Glomerular visceral epithelial cell (primary cell): ENCODE results near the gene TEKT3.

Source experiments
- DNase-seq: peaks from one replicate; pipeline ENCODE4 v3.0.0-alpha.2; 2016; ENCODE audit errors: extremely low spot score

The TEKT3 gene

GRCh38 chr17:15266325-15267125 is 74.9 kb downstream of the TEKT3 start:
- DNase-seq, result no peak

GRCh38 chr17:15265131-15265530 is 76.3 kb downstream of the TEKT3 start, which contains the start of gene PMP22:
Gene PMP22, minus strand, starts transcription at chr17:15265326. Its CDS starts 4,599 bp downstream, at chr17:15260727.
- no peak for DNase-seq

DNA sequence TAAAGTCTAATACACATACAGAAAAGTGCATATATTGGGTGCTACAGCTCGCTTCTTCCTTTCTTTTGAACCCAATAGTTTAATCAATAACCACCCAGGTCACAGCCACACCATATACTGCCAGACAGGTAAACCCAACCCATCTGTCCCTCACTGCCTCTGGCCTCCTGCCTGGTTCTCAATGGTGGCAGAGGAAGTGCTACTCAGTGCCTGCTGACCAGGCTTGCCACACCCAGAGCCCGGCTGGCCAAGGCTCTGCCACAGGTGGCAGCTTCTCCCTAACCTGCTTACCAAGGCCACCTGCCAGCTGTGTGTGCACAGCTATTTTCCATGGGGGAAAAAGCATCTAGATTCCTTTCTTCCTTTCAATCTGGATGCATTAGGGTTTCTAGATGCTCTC is 76.9 kb downstream of the TEKT3 start:
- DNase-seq, result no peak

GRCh38 chr17:15263680-15264079 is 77.7 kb downstream of the TEKT3 start:
- DNase-seq, result no peak

DNA sequence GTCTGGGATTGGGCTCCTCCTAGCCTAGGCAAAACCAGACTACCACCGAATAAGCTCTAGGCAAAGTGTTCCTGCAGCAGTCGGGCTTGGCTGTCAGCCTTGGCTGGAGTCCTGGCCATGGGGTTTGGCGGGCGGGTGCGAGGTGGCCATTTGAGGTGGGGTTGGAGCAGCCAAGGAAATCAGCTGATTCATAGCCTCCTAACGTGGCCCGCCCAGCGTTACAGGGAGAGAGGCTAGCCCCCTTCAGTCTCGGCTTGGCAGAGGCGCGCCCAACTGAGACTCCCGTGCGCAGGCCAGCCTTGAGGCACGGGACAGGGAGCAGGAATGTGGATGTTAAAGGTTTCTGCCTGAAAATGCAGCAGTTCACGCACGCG is 78.2 kb downstream of the TEKT3 start:
- DNase-seq, result peak; percentile 33

DNA sequence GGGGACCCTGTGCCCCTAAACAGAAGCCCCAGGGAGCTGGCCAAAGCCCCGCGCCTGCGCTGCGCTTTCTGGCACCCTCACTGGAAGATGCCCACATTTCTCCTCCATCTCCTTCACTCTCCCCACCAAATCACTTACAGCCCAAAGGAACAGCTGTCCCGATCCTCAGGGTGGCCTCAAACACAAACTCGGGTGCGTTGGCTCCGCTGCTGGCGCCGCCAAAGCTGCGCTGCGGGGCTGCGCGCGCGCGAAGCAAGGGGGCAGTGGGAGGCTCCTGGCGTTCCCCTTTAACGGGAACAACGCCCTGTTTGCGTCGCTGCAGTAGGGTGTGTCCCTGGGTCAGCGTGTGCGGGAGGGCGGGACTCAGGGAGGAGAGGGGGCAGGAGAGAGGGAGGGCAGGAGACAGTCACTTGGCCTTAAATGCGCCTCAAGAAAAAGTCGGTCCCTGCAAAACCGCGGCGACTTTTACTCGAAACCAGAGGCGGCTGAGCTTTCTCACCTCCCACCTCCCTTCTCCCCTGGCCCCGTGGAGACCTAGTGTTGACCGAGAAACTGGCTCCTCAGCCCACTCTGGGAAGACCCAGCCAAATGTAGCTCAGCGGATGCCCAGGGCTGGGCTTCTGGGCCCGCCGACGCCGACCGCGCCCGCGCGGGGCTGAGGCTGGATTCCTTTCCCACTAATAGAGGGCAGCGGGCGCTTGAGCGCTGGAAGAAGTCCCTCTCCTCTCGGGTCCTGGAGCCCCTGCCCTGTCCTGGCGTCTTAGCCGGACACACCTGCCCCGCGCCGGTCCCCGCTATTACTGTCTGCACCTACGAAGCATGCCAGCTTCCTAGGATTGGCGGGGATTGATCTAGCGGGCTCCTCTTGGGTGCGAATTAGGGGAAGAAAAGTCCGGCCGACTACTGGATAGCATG is 78.8 kb downstream of the TEKT3 start:
- peak; percentile 30 for DNase-seq

- DNase-seq, result peak; percentile 6
Observed at GRCh38 chr17:15261802-15262290, 79.6 kb downstream of the TEKT3 start.

GRCh38 chr17:15261258-15261801 is 80.1 kb downstream of the TEKT3 start:
- DNase-seq, result peak; percentile 55

GRCh38 chr17:15260376-15261257 is 80.8 kb downstream of the TEKT3 start:
- peak; percentile 83 for DNase-seq

GRCh38 chr17:15257796-15258512 is 83.4 kb downstream of the TEKT3 start:
- no peak for DNase-seq

GRCh38 chr17:15257258-15257788 is 84.1 kb downstream of the TEKT3 start:
- DNase-seq, result peak; percentile 77

GRCh38 chr17:15256689-15257088 is 84.7 kb downstream of the TEKT3 start:
- no peak for DNase-seq

- no peak for DNase-seq
Observed at GRCh38 chr17:15255713-15256454, 85.5 kb downstream of the TEKT3 start.
